HCT116 (cell line): ENCODE measurements around the gene FAM184A. TPM values are rescaled to one million over a fixed set of nuclear protein-coding genes. Genes with fewer than 3 reads are reported as not detected.

ENCODE experiments used
- ATAC-seq: fragments of 200-7000 bp; cut with Tn5 transposase; 2 replicates; pipeline ENCODE4 v1.9.1; 2020; ENCODE audit warnings: mild to moderate bottlenecking, moderate library complexity
- BruUV-seq: library from RNA; stranded (reverse); fragments of 400-500 nt; replicated peaks from 2 replicates; lab custom pipeline; 2021; lab: Mats Ljungman, UMichigan
- CTCF ChIA-PET: fragments of 300-600 bp; sonication (Branson Sonifier 250); formaldehyde crosslinking; loops from one replicate; lab custom pipeline; 2021; ENCODE audit warnings: antibody characterized with exemption; lab: Charles Lee
- POLR2A ChIA-PET: fragments of 300-600, 350-600 bp; sonication (Branson Sonifier 250); formaldehyde crosslinking; loops from one replicate; lab custom pipeline; 2021; ENCODE audit warnings: antibody characterized with exemption; lab: Charles Lee
- RAD21 ChIA-PET, 2 experiments: fragments of 300-600 bp; sonication (Branson Sonifier 250); formaldehyde crosslinking; loops; one replicate each; lab custom pipeline; 2023; ENCODE audit warnings: low total read pairs in 2 of 2; ENCODE audit not compliant: uncharacterized antibody in 2 of 2, unreplicated experiment in 2 of 2, low non-redundant PET in 1 of 2; lab: Charles Lee
- DNase-seq: peaks from one replicate; pipeline ENCODE4 v3.0.0-alpha.2; 2010; ENCODE audit warnings: low read depth, low spot score
- H2AFZ ChIP-seq: fragments of 200-600 bp; shearing (Covaris generic), sonication (generic); 2 replicates; pipeline ENCODE4 v1.6.1; 2017; ENCODE audit warnings: low read depth, mixed run types, mixed read lengths, antibody characterized with exemption, low read length; ENCODE audit not compliant: poor library complexity, severe bottlenecking
- H3K27ac ChIP-seq: 2 replicates; pipeline ENCODE4 v1.5.1; 2012; ENCODE audit warnings: low read depth, low read length
- H3K27me3 ChIP-seq: fragments of 200-600 bp; sonication (generic); 2 replicates; pipeline ENCODE4 v1.6.1; 2016; ENCODE audit warnings: mixed run types, low read length, mixed read lengths; ENCODE audit not compliant: insufficient read depth
- H3K36me3 ChIP-seq, 2 experiments: fragments of 200-500 bp in 1 of 2; fragments of 200-600 bp in 1 of 2; sonication (Bioruptor generic) in 1 of 2; sonication (generic) in 1 of 2; 2 replicates each; pipeline versions ENCODE4 v1.5.1 to v1.6.1; 2014 to 2016; ENCODE audit warnings: low read length in 2 of 2, inconsistent platforms in 1 of 2, mixed read lengths in 1 of 2, mixed run types in 1 of 2; ENCODE audit not compliant: insufficient read depth in 2 of 2, control insufficient read depth in 1 of 2
- H3K4me1 ChIP-seq, 2 experiments: fragments of 200-600 bp in 1 of 2; sonication (generic) in 1 of 2; 2 replicates each; pipeline versions ENCODE4 v1.5.1 to v1.6.1; 2012 to 2017; ENCODE audit warnings: low read length in 2 of 2, inconsistent platforms in 1 of 2, mild to moderate bottlenecking in 1 of 2, mixed read lengths in 1 of 2, mixed run types in 1 of 2, moderate library complexity in 1 of 2; ENCODE audit not compliant: insufficient read depth in 2 of 2, control insufficient read depth in 1 of 2
- H3K4me2 ChIP-seq: fragments of 200-600 bp; sonication (generic); 2 replicates; pipeline ENCODE4 v1.6.1; 2017; ENCODE audit warnings: mixed run types, low read length, mixed read lengths
- H3K4me3 ChIP-seq, 2 experiments: fragments of 200-600 bp in 1 of 2; sonication (generic) in 1 of 2; replicated peaks in 1 of 2; 2 replicates each; pipeline ENCODE4 v1.5.1; 2011 to 2016; ENCODE audit warnings: low read length in 2 of 2, control low read depth in 1 of 2, low read depth in 1 of 2, mild to moderate bottlenecking in 1 of 2, mixed read lengths in 1 of 2, mixed run types in 1 of 2
- H3K79me2 ChIP-seq: fragments of 200-600 bp; sonication (generic); 2 replicates; pipeline ENCODE4 v1.6.1; 2017; ENCODE audit warnings: mild to moderate bottlenecking, mixed run types, low read length, moderate library complexity, mixed read lengths; ENCODE audit not compliant: insufficient read depth
- H3K9ac ChIP-seq: fragments of 200-600 bp; sonication (generic); 2 replicates; pipeline ENCODE4 v1.6.1; 2016; ENCODE audit warnings: low read length, mixed read lengths
- H3K9me2 ChIP-seq: fragments of 200-600 bp; sonication (generic), shearing (Covaris generic); 2 replicates; pipeline ENCODE4 v1.6.1; 2017; ENCODE audit warnings: mixed run types, mild to moderate bottlenecking, moderate library complexity; ENCODE audit not compliant: insufficient read depth
- H3K9me3 ChIP-seq, 2 experiments: fragments of 200-500 bp in 1 of 2; fragments of 200-600 bp in 1 of 2; sonication (Bioruptor generic) in 1 of 2; sonication (generic) in 1 of 2; 2 replicates each; pipeline ENCODE4 v1.6.1; 2014 to 2017; ENCODE audit warnings: low read length in 2 of 2, mixed read lengths in 2 of 2, inconsistent platforms in 1 of 2, low read depth in 1 of 2, mild to moderate bottlenecking in 1 of 2, mixed run types in 1 of 2, moderate library complexity in 1 of 2; ENCODE audit not compliant: control insufficient read depth in 1 of 2, insufficient read depth in 1 of 2
- H4K20me1 ChIP-seq: fragments of 200-600 bp; sonication (generic), shearing (Covaris generic); 2 replicates; pipeline ENCODE4 v1.6.1; 2017; ENCODE audit warnings: mixed run types, mild to moderate bottlenecking, moderate library complexity; ENCODE audit not compliant: insufficient read depth
- CBX3 ChIP-seq: IDR thresholded peaks from 2 replicates; pipeline ENCODE4 v1.6.1; 2012; ENCODE audit warnings: low read depth
- FOSL1 ChIP-seq: IDR thresholded peaks from 2 replicates; pipeline ENCODE4 v1.6.1; 2012; ENCODE audit warnings: low read depth
- JUND ChIP-seq: IDR thresholded peaks from 2 replicates; pipeline ENCODE4 v1.6.1; 2012
- POLR2AphosphoS5 ChIP-seq: IDR thresholded peaks from 2 replicates; pipeline ENCODE4 v1.6.1; 2011; ENCODE audit warnings: mild to moderate bottlenecking, low read depth, low read length, moderate library complexity
- REST ChIP-seq: IDR thresholded peaks from 2 replicates; pipeline ENCODE4 v1.6.1; 2012; ENCODE audit warnings: low read depth
- TCF7L2 ChIP-seq: IDR thresholded peaks from 2 replicates; pipeline ENCODE4 v1.7.0; 2011; ENCODE audit warnings: borderline replicate concordance, inconsistent platforms; ENCODE audit not compliant: insufficient read depth, insufficient read length; ENCODE audit errors: extremely low read depth
- ZBTB33 ChIP-seq: IDR thresholded peaks from 2 replicates; pipeline ENCODE4 v1.6.1; 2011; ENCODE audit warnings: mild to moderate bottlenecking, low read length, moderate library complexity; ENCODE audit not compliant: insufficient replicate concordance; ENCODE audit errors: extremely low read depth
- ZFX ChIP-seq: fragments of 450-650 bp; IDR thresholded peaks from 2 replicates; pipeline ENCODE4 v1.6.1; 2017
- intact Hi-C: fragments of 100-400 bp; cut with micrococcal nuclease; formaldehyde crosslinking; loops from 2 replicates; pipeline ENCODE4 v1.10.0; 2022
- total RNA-seq: library from RNA; stranded (reverse); gene quantifications from one replicate; pipeline ENCODE4 v1.2.1, GENCODE V29; 2021; ENCODE audit not compliant: unreplicated experiment

The FAM184A gene
- total RNA-seq, 1 experiment from 2014 or later: 2.4 TPM

GRCh38 chr6:119063491-119063890 is 15.0 kb downstream of the FAM184A start:
- H4K20me1 ChIP-seq: no peaks in the 10 kb centered on the region
- no peak for DNase-seq
- BruUV-seq: no TSS peak
- CTCF ChIA-PET: no interaction called here
- no peak overlapping the region for H3K27ac ChIP-seq
- no peaks in the 10 kb centered on the region for H3K9me2 ChIP-seq
- TF ChIP-seq ZFX (no peak), FOSL1 (no peak), ZBTB33 (no peak), JUND (no peak), POLR2AphosphoS5 (no peak), REST (no peak), TCF7L2 (no peak), CBX3 (no peak)
- TF ChIP-seq, all 23 proteins: peak for 0
- Histone ChIP-seq H3K36me3 (no peaks in the 10 kb centered on the region), H3K27me3 (no peaks in the 10 kb centered on the region), H3K79me2 (no peaks in the 10 kb centered on the region), H3K4me2 (no peak overlapping the region), H3K9me3 (no peaks in the 10 kb centered on the region), H3K4me3 (no peak overlapping the region), H2AFZ (no peak overlapping the region), H3K4me1 (no peaks in the 10 kb centered on the region), H3K9ac (no peak overlapping the region)
- ChIA-PET POLR2A (no interaction called here), RAD21 (no interaction called here)
- intact Hi-C loops: no loop called here
- no peak for ATAC-seq
